Caco-2 (cell line): ENCODE measurements around the gene ACYP2. TPM values are rescaled to one million over a fixed set of nuclear protein-coding genes. Genes with fewer than 3 reads are reported as not detected.
A peak's percentile ranks its signal among the peaks of the same experiment; 100 is the strongest.

Experiments used
- Bru-seq: library from RNA; stranded (reverse); fragments of 400-500 nt; gene quantifications from one replicate; lab custom pipeline; 2021; lab: Mats Ljungman, UMichigan
- BruChase-seq, 2 experiments: library from RNA; stranded (reverse); fragments of 400-500 nt; gene quantifications; one replicate each; lab custom pipeline; 2021; lab: Mats Ljungman, UMichigan
- BruUV-seq: library from RNA; stranded (reverse); fragments of 400-500 nt; replicated peaks from 2 replicates; lab custom pipeline; 2021; lab: Mats Ljungman, UMichigan
- CTCF ChIA-PET: fragments of 300-600 bp; sonication (Branson Sonifier 250); formaldehyde crosslinking; loops from one replicate; lab custom pipeline; 2022; ENCODE audit warnings: antibody characterized with exemption; lab: Charles Lee
- POLR2A ChIA-PET: fragments of 300-600 bp; sonication (Branson Sonifier 250); formaldehyde crosslinking; loops from one replicate; lab custom pipeline; 2022; ENCODE audit warnings: antibody characterized with exemption; lab: Charles Lee
- DNase-seq, 2 experiments: peaks; one replicate each; pipeline versions ENCODE4 v3.0.0 to v3.0.0-alpha.2; 2020 to 2022
- H3K27me3 ChIP-seq: replicated peaks from 2 replicates; pipeline ENCODE4 v1.6.0; 2011; ENCODE audit warnings: low read length; ENCODE audit not compliant: control insufficient read depth, insufficient read depth
- H3K36me3 ChIP-seq: 2 replicates; pipeline ENCODE4 v1.5.1; 2011; ENCODE audit warnings: low read length; ENCODE audit not compliant: control insufficient read depth, insufficient read depth
- H3K4me1 ChIP-seq: fragments of 250-450 bp; sonication (Bioruptor Pico); 2 replicates; pipeline ENCODE4 v1.5.1; 2020; ENCODE audit warnings: mild to moderate bottlenecking
- H3K4me3 ChIP-seq: 2 replicates; pipeline ENCODE4 v1.5.1; 2011; ENCODE audit warnings: low read depth, mild to moderate bottlenecking, control low read depth, low read length
- H3K9me3 ChIP-seq: fragments of 250-450 bp; sonication (Bioruptor Pico); 2 replicates; pipeline ENCODE4 v1.5.1; 2020; ENCODE audit warnings: mild to moderate bottlenecking, moderate library complexity
- H3K27ac Mint-ChIP-seq: one replicate; pipeline ENCODE4 v1.8.0; 2022; ENCODE audit warnings: mixed read lengths; ENCODE audit not compliant: unreplicated experiment
- H3K27me3 Mint-ChIP-seq: one replicate; pipeline ENCODE4 v1.8.0; 2022; ENCODE audit warnings: mixed read lengths; ENCODE audit not compliant: insufficient read depth, unreplicated experiment
- H3K36me3 Mint-ChIP-seq: one replicate; pipeline ENCODE4 v1.8.0; 2022; ENCODE audit warnings: mild to moderate bottlenecking, mixed read lengths; ENCODE audit not compliant: insufficient read depth, unreplicated experiment
- H3K4me1 Mint-ChIP-seq: one replicate; pipeline ENCODE4 v1.8.0; 2022; ENCODE audit warnings: low read depth, mixed read lengths; ENCODE audit not compliant: unreplicated experiment
- H3K4me3 Mint-ChIP-seq: one replicate; pipeline ENCODE4 v1.8.0; 2022; ENCODE audit warnings: mild to moderate bottlenecking, moderate library complexity, mixed read lengths; ENCODE audit not compliant: unreplicated experiment
- H3K9me3 Mint-ChIP-seq: one replicate; pipeline ENCODE4 v1.8.0; 2022; ENCODE audit warnings: mixed read lengths; ENCODE audit not compliant: unreplicated experiment
- CTCF ChIP-seq, 2 experiments: fragments of 200-600 bp in 1 of 2; IDR thresholded peaks; 1 replicate in 1 of 2; 2 replicates in 1 of 2; pipeline versions ENCODE4 v1.5.1 to v1.8.0; 2011 to 2022; ENCODE audit warnings: antibody characterized with exemption in 1 of 2, control low read depth in 1 of 2, inconsistent platforms in 1 of 2, low read depth in 1 of 2, low read length in 1 of 2, mild to moderate bottlenecking in 1 of 2, moderate library complexity in 1 of 2; ENCODE audit not compliant: insufficient read depth in 1 of 2, severe bottlenecking in 1 of 2, unreplicated experiment in 1 of 2
- intact Hi-C: fragments of 100-400 bp; cut with micrococcal nuclease; formaldehyde crosslinking; loops from one replicate; pipeline ENCODE4 v1.10.0; 2022; ENCODE audit not compliant: unreplicated experiment
- long read RNA-seq: library from polyadenylated mRNA; stranded (forward); transcript quantifications from one replicate; pipeline ENCODE4 v2.0.0, GENCODE V29; 2022
- total RNA-seq: library from RNA; stranded (reverse); gene quantifications from 2 replicates; pipeline ENCODE4 v1.2.3, GENCODE V29; 2022

ACYP2 gene
- total RNA-seq (4.1 and 5.4 TPM in 2 replicates), Bru-seq, nascent RNA (percentile 52 among the genes with signal in this experiment), BruChase-seq, experiment 1, labeled RNA remaining after a 2-hour chase (percentile 54 among the genes with signal in this experiment), BruChase-seq, experiment 2, labeled RNA remaining after a 6-hour chase (percentile 53 among the genes with signal in this experiment)
- long read RNA-seq, partial matches to known transcripts: 3 of 10 reads
- long read RNA-seq, other reads (novel, unspliced or antisense): 6 of 10 reads

GRCh38 chr2:54115284-54116137, at the start of gene ACYP2:
ACYP2 (plus strand) TSS chr2:54115615.
- BruUV-seq: TSS peak; percentile 87
- no peaks in the 10 kb centered on the region for H3K27me3 Mint-ChIP-seq
- POLR2A ChIA-PET: no interaction called here
- intact Hi-C loops: loop anchor here (2.0 to 5.0 kb wide), 2 partner anchors 342 to 589 kb away; partner anchors contain the start of gene SPTBN1
- Histone ChIP-seq H3K27me3 (no peaks in the 10 kb centered on the region), H3K4me1 (no peaks in the 10 kb centered on the region), H3K36me3 (no peaks in the 10 kb centered on the region), H3K4me3 (peak within 1 kb of the TSS; percentile 68), H3K9me3 (peaks cover 11% of the 10 kb centered on the region)
- peak in 1 of 2 experiments; percentile 21 for TF ChIP-seq CTCF (IDR thresholded peaks at IDR 0.05; ENCODE audit: insufficient read depth in 1 of 2, low read depth in 1 of 2, low read length in 1 of 2, severe bottlenecking in 1 of 2, unreplicated experiment in 1 of 2)
- H3K4me3 Mint-ChIP-seq: peak within 1 kb of the TSS; percentile 99
- peaks cover 28% of the 10 kb centered on the region for H3K9me3 Mint-ChIP-seq
- peak within 1 kb of the TSS; percentile 100 for H3K27ac Mint-ChIP-seq
- CTCF ChIA-PET: interaction anchor here (0.5 to 2.1 kb wide), 2 partner anchors 9 to 118 kb away, joined by 4 to 6 read pairs; no protein-coding TSS in a partner anchor
- peaks cover 11% of the 10 kb centered on the region for H3K36me3 Mint-ChIP-seq
- peak; percentile 97 for DNase-seq
- no peaks in the 10 kb centered on the region for H3K4me1 Mint-ChIP-seq

- CTCF ChIA-PET: no interaction called here
Observed at GRCh38 chr2:54065891-54066290, 49.5 kb upstream of the ACYP2 start.

More at GRCh38 chr2:54065891-54066290, 49.5 kb upstream of the ACYP2 start:
- Mint-ChIP-seq H3K36me3 (no peaks in the 10 kb centered on the region), H3K4me1 (no peaks in the 10 kb centered on the region), H3K4me3 (no peak overlapping the region), H3K27ac (no peak overlapping the region), H3K9me3 (no peaks in the 10 kb centered on the region), H3K27me3 (no peaks in the 10 kb centered on the region)
- H3K4me3 ChIP-seq: no peak overlapping the region
- DNase-seq: no peak
- H3K9me3 ChIP-seq: no peaks in the 10 kb centered on the region; the same call in 1 of the 2 replicates
- no peaks in the 10 kb centered on the region for H3K4me1 ChIP-seq
- no peak for TF ChIP-seq CTCF (IDR thresholded peaks at IDR 0.05; ENCODE audit: insufficient read depth in 1 of 2, low read depth in 1 of 2, low read length in 1 of 2, severe bottlenecking in 1 of 2, unreplicated experiment in 1 of 2)
- no peaks in the 10 kb centered on the region for H3K27me3 ChIP-seq
- intact Hi-C loops: no loop called here
- no peaks in the 10 kb centered on the region for H3K36me3 ChIP-seq
- POLR2A ChIA-PET: no interaction called here
- no TSS peak for BruUV-seq
